AG10803 (cell line): ENCODE measurements around the gene BCAS1.

Experiments used
- DNase-seq: peaks from one replicate; pipeline ENCODE4 v3.0.0; 2010; ENCODE audit warnings: low read depth
- H3K4me3 ChIP-seq: 2 replicates; pipeline ENCODE4 v1.5.1; 2011; ENCODE audit warnings: mild to moderate bottlenecking, low read length, control low read depth
- CTCF ChIP-seq: conservative IDR thresholded peaks from 2 replicates; pipeline ENCODE4 v1.5.1; 2011; ENCODE audit warnings: mild to moderate bottlenecking, low read length, control low read depth, inconsistent platforms

Gene BCAS1

DNA sequence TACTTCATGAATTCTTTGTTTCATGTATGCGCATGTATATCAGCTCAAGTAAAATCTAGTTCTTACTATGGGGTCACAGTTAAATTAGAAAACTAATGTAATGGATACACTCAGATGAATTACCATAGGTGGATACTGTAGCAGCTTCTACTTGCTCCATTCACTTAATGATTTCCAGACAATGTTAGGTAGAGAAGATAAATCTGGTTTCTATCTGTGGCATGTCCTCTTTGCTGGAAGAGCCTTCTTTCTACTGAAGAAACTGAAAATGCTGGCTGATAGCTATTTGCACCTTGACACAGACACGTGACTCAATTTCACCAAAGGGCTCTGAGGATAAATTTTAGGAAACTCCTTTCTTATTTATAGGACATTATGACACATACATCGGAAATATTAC is 49.5 kb downstream of the BCAS1 start:
- no peak overlapping the region for H3K4me3 ChIP-seq
- DNase-seq: no peak
- TF ChIP-seq CTCF: no peak

DNA sequence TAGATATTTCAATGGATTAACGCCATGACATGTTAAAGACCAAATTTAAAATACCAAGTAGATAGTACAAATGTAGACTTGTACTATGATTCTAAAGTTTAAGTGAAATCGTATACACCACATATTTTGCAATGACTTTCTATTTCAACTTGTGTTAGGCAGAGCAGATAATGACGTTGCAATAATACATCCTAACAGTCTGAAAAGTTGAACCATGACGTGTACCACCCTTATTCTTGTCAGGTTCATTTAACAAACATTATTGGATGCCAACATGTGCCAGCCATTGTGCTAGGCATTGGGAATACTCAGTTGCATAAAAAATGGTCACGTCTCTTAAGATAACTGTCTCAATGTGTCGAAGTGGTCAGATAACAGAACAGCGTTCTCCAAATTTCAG is 50.0 kb downstream of the BCAS1 start:
- DNase-seq: no peak
- no peak overlapping the region for H3K4me3 ChIP-seq
- TF ChIP-seq CTCF: no peak

DNA sequence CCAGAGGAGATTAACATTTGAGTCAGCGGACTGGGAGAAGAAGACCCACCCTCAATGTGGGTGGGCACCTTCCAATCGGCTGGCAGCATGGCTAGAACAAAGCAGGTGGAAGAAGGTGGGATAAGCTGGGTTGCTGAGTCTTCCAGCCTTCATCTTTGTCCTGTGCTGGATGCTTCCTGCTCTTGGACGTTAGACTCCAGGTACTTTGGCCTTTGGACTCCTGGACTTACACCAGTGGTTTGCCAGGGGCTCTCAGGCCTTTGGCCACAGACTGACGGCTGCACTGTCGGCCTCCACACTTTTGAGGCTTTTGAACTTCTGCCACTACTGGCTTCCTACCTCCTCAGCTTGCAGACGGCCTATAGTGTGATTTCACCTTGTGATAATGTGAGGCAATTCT is 50.8 kb downstream of the BCAS1 start:
- H3K4me3 ChIP-seq: no peak overlapping the region
- no peak for TF ChIP-seq CTCF
- no peak for DNase-seq

- no peak for TF ChIP-seq CTCF
- H3K4me3 ChIP-seq: no peak overlapping the region
- DNase-seq: no peak
These were observed 51.3 kb downstream of the BCAS1 start for GRCh38 chr20:54019127-54019526.

DNA sequence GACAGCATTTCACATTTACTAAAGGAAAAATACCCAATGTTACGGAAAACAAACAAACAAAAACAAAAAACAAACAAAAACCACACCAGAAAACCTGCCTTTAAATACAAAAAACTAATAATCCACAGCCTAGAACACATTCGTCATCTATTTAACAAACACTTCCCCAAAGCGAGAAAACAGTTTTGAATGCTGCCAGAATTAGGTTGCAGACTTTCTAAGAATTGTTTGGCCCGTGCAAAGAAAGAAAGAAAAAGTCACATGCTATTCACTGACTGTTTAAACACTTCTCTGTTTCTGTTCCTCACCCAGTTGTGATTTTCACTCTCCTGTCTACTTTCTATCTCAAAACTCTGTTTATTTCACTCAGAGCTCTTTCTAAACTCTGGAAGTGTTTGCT is 52.5 kb downstream of the BCAS1 start:
- no peak for DNase-seq
- H3K4me3 ChIP-seq: no peak overlapping the region
- TF ChIP-seq CTCF: no peak

GRCh38 chr20:54015496-54015895 is 54.9 kb downstream of the BCAS1 start:
- no peak overlapping the region for H3K4me3 ChIP-seq
- no peak for DNase-seq
- no peak for TF ChIP-seq CTCF

DNA sequence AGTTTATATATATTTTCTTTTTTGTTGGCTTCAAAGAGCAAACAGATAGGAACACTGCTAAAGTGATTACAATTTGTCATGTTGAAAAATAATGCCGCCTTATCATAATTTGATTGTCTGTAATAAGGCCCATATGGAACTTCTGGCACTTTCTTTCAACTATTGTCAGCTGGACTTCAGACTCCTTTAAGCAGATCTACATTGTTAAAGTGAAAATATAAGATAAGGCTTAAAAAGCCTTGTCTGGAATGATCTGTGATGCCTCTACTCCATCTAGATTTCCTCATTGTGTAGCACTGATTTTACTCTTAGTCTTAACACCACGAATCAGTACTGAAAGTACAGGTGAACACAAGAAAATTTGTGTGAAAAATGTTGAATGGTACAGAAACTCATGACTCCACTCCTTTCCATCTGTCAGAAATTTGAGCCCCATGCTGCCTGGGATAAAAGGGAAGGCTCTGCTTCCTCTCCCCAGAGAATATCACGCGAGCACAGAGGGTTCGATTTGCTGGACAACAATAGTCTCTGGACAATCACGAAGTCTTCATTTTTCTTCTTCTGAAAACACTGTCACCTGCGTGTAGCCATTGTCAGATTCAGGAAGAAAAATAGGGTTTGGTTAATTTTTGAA is 56.0 kb downstream of the BCAS1 start:
- TF ChIP-seq CTCF: no peak
- peak overlapping the region; percentile 12; the same call in 1 of the 2 replicates for H3K4me3 ChIP-seq
- no peak for DNase-seq
